Vagina (tissue), 2 donors: ENCODE measurements around the gene STRIT1. TPM values are rescaled to one million over a fixed set of nuclear protein-coding genes. Genes with fewer than 3 reads are reported as not detected.
"Not testable (repeated sequence)": the region's sequence is repeated elsewhere in the genome, so short reads cannot be mapped to it uniquely, and the experiment has no call there.

Source experiments
- DNase-seq, 2 donors: peaks; one replicate each; pipeline ENCODE4 v3.0.0-alpha.2; 2017; ENCODE audit errors: extremely low spot score in 2 of 2
- H3K27ac ChIP-seq: fragments of 200-600 bp; sonication (generic); one replicate; pipeline ENCODE4 v1.5.1; 2019
- H3K27me3 ChIP-seq: fragments of 200-600 bp; sonication (generic); one replicate; pipeline ENCODE4 v1.5.1; 2019
- H3K36me3 ChIP-seq, 2 donors: fragments of 200-600 bp; sonication (generic); one replicate each; pipeline ENCODE4 v1.5.1; 2017 to 2019
- H3K4me1 ChIP-seq: fragments of 200-600 bp; sonication (generic); one replicate; pipeline ENCODE4 v1.5.1; 2019
- H3K4me3 ChIP-seq, 2 donors: fragments of 200-600 bp; sonication (generic); 1 replicate in 1 of 2; 2 replicates in 1 of 2; pipeline ENCODE4 v1.5.1; 2016 to 2019
- H3K9me3 ChIP-seq: fragments of 200-600 bp; sonication (generic); one replicate; pipeline ENCODE4 v1.5.1; 2019
- CTCF ChIP-seq, 3 experiments: fragments of 450-650 bp in 2 of 3; fragments of 200-600 bp in 1 of 3; sonication (generic) in 1 of 3; IDR thresholded peaks; one replicate each; pipeline ENCODE4 v1.5.1; 2017 to 2019; ENCODE audit warnings: antibody characterized with exemption in 3 of 3, mild to moderate bottlenecking in 2 of 3, moderate library complexity in 2 of 3
- POLR2A ChIP-seq, 2 donors: fragments of 450-650 bp; IDR thresholded peaks; one replicate each; pipeline ENCODE4 v1.6.1; 2017; ENCODE audit warnings: antibody characterized with exemption in 2 of 2, mild to moderate bottlenecking in 2 of 2, moderate library complexity in 2 of 2
- POLR2AphosphoS5 ChIP-seq, 2 donors: sonication (generic); formaldehyde crosslinking; IDR thresholded peaks; one replicate each; pipeline ENCODE4 v1.9.0; 2017; ENCODE audit warnings: antibody characterized with exemption in 2 of 2, mild to moderate bottlenecking in 2 of 2, low read depth in 1 of 2; ENCODE audit not compliant: insufficient read depth in 1 of 2
- intact Hi-C: fragments of 100-400 bp; cut with DNase I; formaldehyde crosslinking; loops from one replicate; pipeline ENCODE4 v1.15.1; 2023
- total RNA-seq: library from RNA; depleted of rRNA; stranded (reverse); fragments of >200 nt; gene quantifications from one replicate; pipeline ENCODE4 v1.2.3, GENCODE V29; 2016

STRIT1 gene
- total RNA-seq, 1 donor from 2014 or later, result not detected

GRCh38 chr3:155285936-155286335 lies 7.5 kb downstream of the STRIT1 start:
- Histone ChIP-seq H3K27ac (no peak overlapping the region), H3K36me3 (no peaks in the 10 kb centered on the region), H3K27me3 (no peaks in the 10 kb centered on the region), H3K4me1 (no peaks in the 10 kb centered on the region), H3K9me3 (no peaks in the 10 kb centered on the region), H3K4me3 (no peak overlapping the region)
- DNase-seq, result no peak
- no peak for TF ChIP-seq POLR2A (IDR thresholded peaks at IDR 0.05)
- TF ChIP-seq POLR2AphosphoS5 (IDR thresholded peaks at IDR 0.05; ENCODE audit: insufficient read depth in 1 of 2, low read depth in 1 of 2), result no peak
- TF ChIP-seq CTCF (IDR thresholded peaks at IDR 0.05), result no peak
- intact Hi-C loops, result no loop called here

GRCh38 chr3:155283092-155284056 lies 10.1 kb downstream of the STRIT1 start:
- H3K36me3 ChIP-seq, result no peaks in the 10 kb centered on the region
- DNase-seq, result no peak
- H3K4me3 ChIP-seq, result no peak overlapping the region
- H3K27me3 ChIP-seq, result no peaks in the 10 kb centered on the region
- intact Hi-C loops, result no loop called here
- no peaks in the 10 kb centered on the region for H3K4me1 ChIP-seq
- no peak overlapping the region for H3K27ac ChIP-seq
- no peaks in the 10 kb centered on the region for H3K9me3 ChIP-seq
- TF ChIP-seq POLR2AphosphoS5 (IDR thresholded peaks at IDR 0.05; ENCODE audit: insufficient read depth in 1 of 2, low read depth in 1 of 2) (no peak), POLR2A (IDR thresholded peaks at IDR 0.05) (no peak), CTCF (IDR thresholded peaks at IDR 0.05) (no peak)

- intact Hi-C loops, result no loop called here
- Histone ChIP-seq H3K4me1 (no peaks in the 10 kb centered on the region), H3K9me3 (no peaks in the 10 kb centered on the region), H3K27me3 (no peaks in the 10 kb centered on the region), H3K27ac (no peak overlapping the region), H3K36me3 (no peaks in the 10 kb centered on the region), H3K4me3 (no peak overlapping the region)
- DNase-seq, result no peak
- TF ChIP-seq POLR2A (IDR thresholded peaks at IDR 0.05), result no peak
- TF ChIP-seq CTCF (IDR thresholded peaks at IDR 0.05), result no peak
- TF ChIP-seq POLR2AphosphoS5 (IDR thresholded peaks at IDR 0.05; ENCODE audit: insufficient read depth in 1 of 2, low read depth in 1 of 2), result no peak
Observed at GRCh38 chr3:155282385-155283091, 10.9 kb downstream of the STRIT1 start.

DNA sequence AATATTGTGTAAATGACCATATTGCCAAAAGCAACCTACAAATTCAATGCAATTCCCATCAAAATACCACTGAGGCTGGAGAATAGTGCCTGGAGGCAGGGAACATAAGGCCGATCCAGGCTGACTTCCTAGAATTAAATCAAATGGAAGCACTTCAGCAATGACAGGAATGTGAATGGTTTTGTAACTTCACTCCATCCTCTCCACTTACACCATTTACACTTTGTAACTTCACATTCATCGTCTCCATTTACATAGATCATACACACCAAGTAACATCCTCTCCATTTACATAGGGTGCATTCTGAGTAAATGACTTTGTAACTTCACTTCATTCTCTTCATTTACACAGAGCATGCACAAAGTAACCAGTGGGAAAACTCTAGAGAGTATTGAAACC lies 11.6 kb downstream of the STRIT1 start:
- Histone ChIP-seq H3K4me3 (no peak overlapping the region), H3K27ac (no peak overlapping the region), H3K9me3 (no peaks in the 10 kb centered on the region), H3K27me3 (no peaks in the 10 kb centered on the region), H3K36me3 (no peaks in the 10 kb centered on the region), H3K4me1 (no peaks in the 10 kb centered on the region)
- intact Hi-C loops, result no loop called here
- DNase-seq, result no peak
- no peak for TF ChIP-seq CTCF (IDR thresholded peaks at IDR 0.05)
- TF ChIP-seq POLR2AphosphoS5 (IDR thresholded peaks at IDR 0.05; ENCODE audit: insufficient read depth in 1 of 2, low read depth in 1 of 2), result no peak
- no peak for TF ChIP-seq POLR2A (IDR thresholded peaks at IDR 0.05)

DNA sequence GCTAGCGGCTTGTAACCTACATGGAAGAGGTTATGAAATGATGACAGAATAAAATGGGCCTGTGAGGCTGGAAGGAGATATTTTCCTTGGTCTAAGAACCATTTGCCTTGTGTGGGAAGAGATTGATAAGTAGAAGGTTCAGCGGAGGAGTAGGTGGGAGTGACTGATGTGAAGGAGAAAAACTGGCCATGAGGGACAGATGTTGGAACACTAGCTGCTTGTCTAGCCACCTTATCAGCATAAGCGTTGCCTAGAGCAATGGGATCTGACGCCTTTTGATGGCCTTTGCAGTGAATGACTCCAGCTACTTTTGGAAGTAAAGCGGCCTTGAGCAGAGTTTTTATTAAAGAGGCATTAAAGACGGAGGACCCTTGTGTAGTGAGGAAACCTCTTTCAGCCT lies 17.4 kb downstream of the STRIT1 start:
- H3K36me3 ChIP-seq, H3K27me3 ChIP-seq, H3K27ac ChIP-seq, DNase-seq, H3K4me3 ChIP-seq, H3K4me1 ChIP-seq, H3K9me3 ChIP-seq, intact Hi-C loops: not testable (repeated sequence)

DNA sequence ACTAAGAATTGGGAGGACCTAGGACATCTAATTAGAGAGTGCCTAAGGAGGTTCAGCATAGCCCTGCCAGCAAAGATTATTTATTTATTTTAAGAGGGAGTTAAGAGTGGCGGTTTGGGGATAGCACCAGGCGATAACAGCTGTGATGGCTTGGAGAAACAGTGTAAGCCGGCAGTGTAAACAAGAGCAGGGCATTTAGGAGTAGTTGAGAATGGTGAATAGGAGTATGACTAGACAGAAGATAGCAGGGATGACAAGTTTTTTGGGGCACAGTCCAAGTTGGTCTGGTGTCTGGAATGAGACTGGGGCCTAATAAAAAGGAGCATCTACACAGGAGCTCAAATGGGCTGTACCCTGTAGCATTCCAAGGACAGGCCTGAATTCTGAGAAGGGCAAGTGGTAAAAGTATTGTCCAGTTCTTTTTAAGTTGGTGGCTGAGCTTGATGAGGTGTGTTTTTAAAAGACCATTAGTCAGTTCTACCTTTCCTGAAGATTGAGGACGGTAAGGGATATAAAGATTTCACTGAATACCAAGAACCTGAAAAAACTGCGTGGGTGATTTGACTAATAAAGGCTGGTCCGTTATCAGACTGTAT lies 18.2 kb downstream of the STRIT1 start:
- DNase-seq, intact Hi-C loops, H3K27ac ChIP-seq, H3K27me3 ChIP-seq, H3K9me3 ChIP-seq, H3K36me3 ChIP-seq, H3K4me1 ChIP-seq, H3K4me3 ChIP-seq: not testable (repeated sequence)

DNA sequence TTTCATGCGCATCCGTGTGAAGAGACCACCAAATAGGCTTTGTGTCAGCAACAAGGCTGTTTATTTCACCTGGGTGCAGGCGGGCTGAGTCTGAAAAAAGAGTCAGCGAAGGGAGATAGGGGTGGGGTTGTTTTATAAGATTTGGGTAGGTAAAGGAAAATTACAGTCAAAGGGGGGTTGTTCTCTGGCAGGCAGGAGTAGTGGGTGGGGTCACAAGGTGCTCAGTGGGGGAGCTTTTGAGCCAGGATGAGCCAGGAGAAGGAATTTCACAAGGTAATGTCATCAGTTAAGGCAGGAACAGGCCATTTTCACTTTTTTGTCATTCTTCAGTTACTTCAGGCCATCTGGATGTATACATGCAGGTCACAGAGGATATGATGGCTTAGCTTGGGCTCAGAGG lies 19.0 kb downstream of the STRIT1 start:
- H3K4me1 ChIP-seq, H3K9me3 ChIP-seq, H3K4me3 ChIP-seq, intact Hi-C loops, H3K27me3 ChIP-seq, H3K36me3 ChIP-seq, H3K27ac ChIP-seq, DNase-seq: not testable (repeated sequence)
